MCF 10A (cell line): ENCODE results near the gene SLC25A48. TPM values are rescaled to one million over a fixed set of nuclear protein-coding genes. Genes with fewer than 3 reads are reported as not detected.

Experiments used
- BruUV-seq: library from RNA; stranded (reverse); fragments of 400-500 nt; replicated peaks from 2 replicates; lab custom pipeline; 2021; lab: Mats Ljungman, UMichigan
- CTCF ChIA-PET: fragments of 300-600 bp; sonication (Branson Sonifier 250); formaldehyde crosslinking; extraction: SDS; loops from one replicate; lab custom pipeline; 2021; ENCODE audit warnings: antibody characterized with exemption, inconsistent platforms; lab: Yijun Ruan, JAX
- POLR2A ChIA-PET: fragments of 300-600, 350-650 bp; sonication (Branson Sonifier 250); formaldehyde crosslinking; extraction: SDS; loops from one replicate; lab custom pipeline; 2020; ENCODE audit warnings: antibody characterized with exemption, inconsistent platforms; lab: Yijun Ruan, JAX
- DNase-seq: peaks from one replicate; pipeline ENCODE4 v3.0.0-alpha.2; 2018; ENCODE audit not compliant: unreplicated experiment
- H3K27ac Mint-ChIP-seq: one replicate; pipeline ENCODE4 v1.8.0; 2022; ENCODE audit warnings: mild to moderate bottlenecking, low read depth, mixed read lengths; ENCODE audit not compliant: unreplicated experiment
- H3K27me3 Mint-ChIP-seq: one replicate; pipeline ENCODE4 v1.8.0; 2022; ENCODE audit warnings: mixed read lengths; ENCODE audit not compliant: insufficient read depth, unreplicated experiment
- H3K36me3 Mint-ChIP-seq: one replicate; pipeline ENCODE4 v1.8.0; 2022; ENCODE audit warnings: mild to moderate bottlenecking, moderate library complexity, mixed read lengths; ENCODE audit not compliant: insufficient read depth, unreplicated experiment
- H3K4me1 Mint-ChIP-seq: one replicate; pipeline ENCODE4 v1.8.0; 2022; ENCODE audit warnings: mixed read lengths; ENCODE audit not compliant: insufficient read depth, unreplicated experiment
- H3K4me3 Mint-ChIP-seq: one replicate; pipeline ENCODE4 v1.8.0; 2022; ENCODE audit warnings: mild to moderate bottlenecking, moderate library complexity, mixed read lengths; ENCODE audit not compliant: unreplicated experiment
- H3K9me3 Mint-ChIP-seq: one replicate; pipeline ENCODE4 v1.8.0; 2022; ENCODE audit warnings: mixed read lengths; ENCODE audit not compliant: unreplicated experiment
- CTCF ChIP-seq: fragments of 200-600 bp; IDR thresholded peaks from one replicate; pipeline ENCODE4 v1.8.0; 2022; ENCODE audit warnings: antibody characterized with exemption, mild to moderate bottlenecking; ENCODE audit not compliant: unreplicated experiment
- intact Hi-C: fragments of 100-400 bp; cut with micrococcal nuclease; formaldehyde crosslinking; loops from 2 replicates; pipeline ENCODE4 v1.14.1; 2022
- total RNA-seq: library from RNA; stranded (reverse); gene quantifications from 2 replicates; pipeline ENCODE4 v1.2.3, GENCODE V29; 2022

The SLC25A48 gene
- total RNA-seq, 1 experiment from 2014 or later = not detected

- Mint-ChIP-seq H3K4me3 (no peak overlapping the region), H3K36me3 (peaks cover 6% of the 10 kb centered on the region), H3K27ac (no peak overlapping the region), H3K27me3 (peaks cover 32% of the 10 kb centered on the region), H3K9me3 (no peaks in the 10 kb centered on the region), H3K4me1 (no peaks in the 10 kb centered on the region)
- ChIA-PET POLR2A (interaction anchor here (1.4 kb wide), 1 partner anchor 266 kb away, joined by 6 read pairs; no protein-coding TSS in a partner anchor), CTCF (interaction anchor here (0.6 to 12.2 kb wide), 5 partner anchors 262 to 343 kb away, joined by 3 to 482 read pairs (median 4); no protein-coding TSS in a partner anchor)
- no peak for TF ChIP-seq CTCF
- DNase-seq = no peak
- no TSS peak for BruUV-seq
- intact Hi-C loops = no loop called here
Measured at GRCh38 chr5:135826994-135827671, 7.3 kb upstream of the SLC25A48 start.

- Mint-ChIP-seq H3K36me3 (peaks cover 6% of the 10 kb centered on the region), H3K9me3 (no peaks in the 10 kb centered on the region), H3K4me3 (no peak overlapping the region), H3K4me1 (no peaks in the 10 kb centered on the region), H3K27ac (no peak overlapping the region), H3K27me3 (peaks cover 39% of the 10 kb centered on the region)
- CTCF ChIA-PET = interaction anchor here (0.5 to 12.2 kb wide), 17 partner anchors 9 to 371 kb away, joined by 3 to 482 read pairs (median 4); no protein-coding TSS in a partner anchor
- BruUV-seq = no TSS peak
- no peak for DNase-seq
- POLR2A ChIA-PET = interaction anchor here (1.4 kb wide), 1 partner anchor 267 kb away, joined by 6 read pairs; no protein-coding TSS in a partner anchor
- no peak for TF ChIP-seq CTCF
- intact Hi-C loops = no loop called here
Measured at GRCh38 chr5:135827965-135828781, 6.3 kb upstream of the SLC25A48 start.

DNA sequence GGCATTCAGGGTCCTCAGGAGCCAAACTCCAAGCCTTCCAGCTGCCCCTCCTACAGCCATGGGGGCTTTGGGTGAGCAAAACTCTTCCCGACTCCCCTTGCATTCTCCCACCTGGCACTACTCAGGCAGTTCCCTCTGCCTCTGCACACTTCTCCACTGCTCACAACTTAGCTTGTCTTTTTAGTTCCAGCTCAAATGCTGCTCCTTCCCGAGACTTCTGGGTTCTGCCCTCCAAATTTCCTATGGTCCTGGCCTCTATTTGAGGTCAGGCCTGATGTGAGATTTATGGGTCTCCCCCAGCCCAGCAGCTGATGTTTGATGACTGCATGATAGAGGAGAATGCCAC, 5.7 kb upstream of the SLC25A48 start:
- POLR2A ChIA-PET = interaction anchor here (1.4 kb wide), 1 partner anchor 267 kb away, joined by 6 read pairs; no protein-coding TSS in a partner anchor
- Mint-ChIP-seq H3K27me3 (peaks cover 41% of the 10 kb centered on the region), H3K27ac (no peak overlapping the region), H3K9me3 (no peaks in the 10 kb centered on the region), H3K36me3 (peaks cover 6% of the 10 kb centered on the region), H3K4me1 (no peaks in the 10 kb centered on the region), H3K4me3 (no peak overlapping the region)
- CTCF ChIA-PET = interaction anchor here (0.7 to 12.2 kb wide), 17 partner anchors 9 to 421 kb away, joined by 3 to 482 read pairs (median 12); no protein-coding TSS in a partner anchor
- TF ChIP-seq CTCF = no peak
- intact Hi-C loops = no loop called here
- BruUV-seq = no TSS peak
- no peak for DNase-seq

- TF ChIP-seq CTCF = no peak
- Mint-ChIP-seq H3K27ac (no peak overlapping the region), H3K4me3 (no peak overlapping the region), H3K36me3 (peaks cover 6% of the 10 kb centered on the region), H3K4me1 (peaks cover 3% of the 10 kb centered on the region), H3K27me3 (peaks cover 45% of the 10 kb centered on the region), H3K9me3 (no peaks in the 10 kb centered on the region)
- no peak for DNase-seq
- CTCF ChIA-PET = interaction anchor here (0.7 to 12.2 kb wide), 20 partner anchors 10 to 420 kb away, joined by 3 to 482 read pairs (median 9); no protein-coding TSS in a partner anchor
- intact Hi-C loops = no loop called here
- no TSS peak for BruUV-seq
- POLR2A ChIA-PET = no interaction called here
Measured at GRCh38 chr5:135829179-135829578, 5.3 kb upstream of the SLC25A48 start.
